K562 (cell line): ENCODE data around the gene CENPT. TPM values are rescaled to one million over a fixed set of nuclear protein-coding genes. Genes with fewer than 3 reads are reported as not detected.

Experiments used
- DPF2 ChIP-seq: fragments of 450-650 bp; IDR thresholded peaks from 2 replicates; pipeline ENCODE4 v1.6.1; 2016
- FOXM1 ChIP-seq, 2 experiments: fragments of 450-650 bp in 1 of 2; sonication (generic) in 1 of 2; formaldehyde crosslinking in 1 of 2; IDR thresholded peaks; 2 replicates each; pipeline versions ENCODE4 v1.6.1 to v1.9.0; 2017 to 2022; ENCODE audit warnings: low read depth in 2 of 2, mild to moderate bottlenecking in 2 of 2, missing genetic modification reagents in 1 of 2, moderate library complexity in 1 of 2
- HDAC6 ChIP-seq: IDR thresholded peaks from 2 replicates; pipeline ENCODE4 v1.6.1; 2012; ENCODE audit warnings: low read depth, mild to moderate bottlenecking, control low read depth, inconsistent platforms, low read length, moderate library complexity
- KDM1A ChIP-seq, 2 experiments: fragments of 450-650 bp; IDR thresholded peaks; 2 replicates each; pipeline ENCODE4 v1.6.1; 2016; ENCODE audit warnings: mild to moderate bottlenecking in 2 of 2
- RBM25 ChIP-seq: fragments of 200-400 bp; formaldehyde crosslinking; IDR thresholded peaks from 2 replicates; pipeline ENCODE4 v1.6.1; 2018; ENCODE audit warnings: low read length, low read depth, moderate library complexity; ENCODE audit not compliant: severe bottlenecking
- SMC3 ChIP-seq: conservative IDR thresholded peaks from 2 replicates; pipeline ENCODE4 v1.6.1; 2011; ENCODE audit warnings: low read depth, low read length, improper control_type of control experiment; ENCODE audit not compliant: insufficient read depth
- TBP ChIP-seq: optimal IDR thresholded peaks from 2 replicates; pipeline ENCODE3; 2011; ENCODE audit warnings: low read depth, low read length, improper control_type of control experiment
- ZNF146 ChIP-seq: IDR thresholded peaks from one replicate; pipeline ENCODE4 v1.6.1; 2018; ENCODE audit warnings: missing compliant biosample characterization; ENCODE audit not compliant: unreplicated experiment
- polyA plus RNA-seq, 8 experiments: library from polyadenylated mRNA; depleted of rRNA in 4 of 8; stranded (reverse) in 5 of 8; unstranded in 3 of 8; fragments of >200 nt; fragmentation: Nextera tagmentation in 2 of 8; fragmentation: Illumina TruSeq in 1 of 8; extraction: Ambion mirVana in 2 of 8; extraction: Trizol in 1 of 8; gene quantifications; 2 replicates each; pipeline versions ENCODE4 v1.2.1 to v1.2.3, GENCODE V29; 2011 to 2014; ENCODE audit warnings: inconsistent platforms in 1 of 8, missing spikeins in 1 of 8
- total RNA-seq, 7 experiments: library from RNA; depleted of rRNA in 6 of 7; stranded (reverse); fragments of >200 nt in 6 of 7; fragmentation: Illumina TruSeq in 2 of 7; extraction: Trizol in 2 of 7; gene quantifications; 2 replicates each; pipeline versions ENCODE4 v1.2.1 to v1.2.3, GENCODE V29; 2011 to 2021; ENCODE audit warnings: low replicate concordance in 1 of 7
- TF ChIP-seq, protein P1 (sequence below): fragments of 450-650 bp; IDR thresholded peaks from 2 replicates; pipeline ENCODE4 v1.6.1; 2016; ENCODE audit warnings: mild to moderate bottlenecking
- TF ChIP-seq, protein P2 (sequence below): fragments of 450-650 bp; IDR thresholded peaks from 2 replicates; pipeline ENCODE4 v1.7.1; 2018; ENCODE audit warnings: mild to moderate bottlenecking, low read depth; ENCODE audit not compliant: partially characterized antibody
- TF ChIP-seq, protein P3 (sequence below): fragments of 450-650 bp; formaldehyde crosslinking; IDR thresholded peaks from 2 replicates; pipeline ENCODE4 v1.4.0; 2020; ENCODE audit warnings: mild to moderate bottlenecking, mixed read lengths
- TF ChIP-seq, protein P4 (sequence below): fragments of 450-650 bp; IDR thresholded peaks from 2 replicates; pipeline ENCODE4 v1.6.1; 2016; ENCODE audit warnings: antibody characterized with exemption

The CENPT gene
- total and polyA plus RNA-seq, 9 of the 15 experiments (the other 6 are each of a cell fraction or from before 2014, with no cell fraction given): 3.6 to 94.2 (median 44.1) TPM

DNA sequence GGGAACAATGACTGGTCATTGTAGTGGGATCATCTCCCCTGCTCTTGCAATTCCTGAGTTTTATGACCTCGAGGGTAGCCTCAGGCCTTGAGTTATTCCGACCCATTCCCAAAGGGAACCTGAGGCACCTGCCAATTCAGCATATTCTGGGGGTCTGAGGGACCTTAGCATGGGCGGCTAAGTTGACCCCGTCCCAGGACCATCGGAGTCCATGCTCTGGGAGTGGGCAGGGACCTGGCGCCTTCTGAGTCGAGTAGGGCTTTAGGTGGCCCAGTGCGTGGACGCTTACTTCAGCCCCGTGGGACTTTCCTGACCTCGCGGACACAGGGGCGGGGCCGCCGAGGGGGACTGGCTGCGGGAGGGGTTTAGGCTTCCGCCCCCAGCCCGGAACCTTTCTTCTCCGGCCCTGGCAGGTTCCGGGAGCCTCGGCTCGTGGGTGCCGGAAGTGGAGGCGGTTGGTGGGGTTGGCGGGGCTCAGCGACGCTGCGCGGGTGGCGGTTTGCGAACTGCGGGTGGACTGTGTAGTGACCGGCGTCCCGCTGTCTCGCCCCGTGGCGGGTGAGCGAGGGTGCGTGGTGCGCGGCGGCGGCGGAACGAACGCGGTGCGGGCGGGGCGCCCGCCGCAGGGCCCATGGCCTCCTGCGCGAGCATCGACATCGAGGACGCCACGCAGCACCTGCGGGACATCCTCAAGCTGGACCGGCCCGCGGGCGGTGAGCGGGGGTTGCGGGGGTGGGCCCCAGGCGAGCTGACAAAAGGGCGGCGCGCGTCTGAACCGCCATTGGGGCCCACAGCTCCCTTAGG, 25.3 kb upstream of the CENPT start, which contains the start of gene EDC4 (continued):
- TF ChIP-seq FOXM1 (IDR thresholded peaks at IDR 0.05; ENCODE audit: low read depth) (peak; percentile 10; the same call in 1 of the 2 replicates), FOXM1 (CRISPR knock-in tag; IDR thresholded peaks at IDR 0.05; ENCODE audit: low read depth) (no peak), RBM25 (no peak), SMC3 (0 out of 2 replicates have a peak, but pooled peaks have one; percentile 41), KDM1A (IDR thresholded peaks at IDR 0.05) (no peak), DPF2 (no peak), HDAC6 (no peak), TBP (peak; percentile 77), ZNF146 (CRISPR knock-in tag) (no peak)
- TF ChIP-seq, protein P1, sequence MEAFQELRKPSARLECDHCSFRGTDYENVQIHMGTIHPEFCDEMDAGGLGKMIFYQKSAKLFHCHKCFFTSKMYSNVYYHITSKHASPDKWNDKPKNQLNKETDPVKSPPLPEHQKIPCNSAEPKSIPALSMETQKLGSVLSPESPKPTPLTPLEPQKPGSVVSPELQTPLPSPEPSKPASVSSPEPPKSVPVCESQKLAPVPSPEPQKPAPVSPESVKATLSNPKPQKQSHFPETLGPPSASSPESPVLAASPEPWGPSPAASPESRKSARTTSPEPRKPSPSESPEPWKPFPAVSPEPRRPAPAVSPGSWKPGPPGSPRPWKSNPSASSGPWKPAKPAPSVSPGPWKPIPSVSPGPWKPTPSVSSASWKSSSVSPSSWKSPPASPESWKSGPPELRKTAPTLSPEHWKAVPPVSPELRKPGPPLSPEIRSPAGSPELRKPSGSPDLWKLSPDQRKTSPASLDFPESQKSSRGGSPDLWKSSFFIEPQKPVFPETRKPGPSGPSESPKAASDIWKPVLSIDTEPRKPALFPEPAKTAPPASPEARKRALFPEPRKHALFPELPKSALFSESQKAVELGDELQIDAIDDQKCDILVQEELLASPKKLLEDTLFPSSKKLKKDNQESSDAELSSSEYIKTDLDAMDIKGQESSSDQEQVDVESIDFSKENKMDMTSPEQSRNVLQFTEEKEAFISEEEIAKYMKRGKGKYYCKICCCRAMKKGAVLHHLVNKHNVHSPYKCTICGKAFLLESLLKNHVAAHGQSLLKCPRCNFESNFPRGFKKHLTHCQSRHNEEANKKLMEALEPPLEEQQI: no peak
- TF ChIP-seq, protein P2, sequence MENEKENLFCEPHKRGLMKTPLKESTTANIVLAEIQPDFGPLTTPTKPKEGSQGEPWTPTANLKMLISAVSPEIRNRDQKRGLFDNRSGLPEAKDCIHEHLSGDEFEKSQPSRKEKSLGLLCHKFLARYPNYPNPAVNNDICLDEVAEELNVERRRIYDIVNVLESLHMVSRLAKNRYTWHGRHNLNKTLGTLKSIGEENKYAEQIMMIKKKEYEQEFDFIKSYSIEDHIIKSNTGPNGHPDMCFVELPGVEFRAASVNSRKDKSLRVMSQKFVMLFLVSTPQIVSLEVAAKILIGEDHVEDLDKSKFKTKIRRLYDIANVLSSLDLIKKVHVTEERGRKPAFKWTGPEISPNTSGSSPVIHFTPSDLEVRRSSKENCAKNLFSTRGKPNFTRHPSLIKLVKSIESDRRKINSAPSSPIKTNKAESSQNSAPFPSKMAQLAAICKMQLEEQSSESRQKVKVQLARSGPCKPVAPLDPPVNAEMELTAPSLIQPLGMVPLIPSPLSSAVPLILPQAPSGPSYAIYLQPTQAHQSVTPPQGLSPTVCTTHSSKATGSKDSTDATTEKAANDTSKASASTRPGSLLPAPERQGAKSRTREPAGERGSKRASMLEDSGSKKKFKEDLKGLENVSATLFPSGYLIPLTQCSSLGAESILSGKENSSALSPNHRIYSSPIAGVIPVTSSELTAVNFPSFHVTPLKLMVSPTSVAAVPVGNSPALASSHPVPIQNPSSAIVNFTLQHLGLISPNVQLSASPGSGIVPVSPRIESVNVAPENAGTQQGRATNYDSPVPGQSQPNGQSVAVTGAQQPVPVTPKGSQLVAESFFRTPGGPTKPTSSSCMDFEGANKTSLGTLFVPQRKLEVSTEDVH: peak; percentile 90
- TF ChIP-seq, protein P3, sequence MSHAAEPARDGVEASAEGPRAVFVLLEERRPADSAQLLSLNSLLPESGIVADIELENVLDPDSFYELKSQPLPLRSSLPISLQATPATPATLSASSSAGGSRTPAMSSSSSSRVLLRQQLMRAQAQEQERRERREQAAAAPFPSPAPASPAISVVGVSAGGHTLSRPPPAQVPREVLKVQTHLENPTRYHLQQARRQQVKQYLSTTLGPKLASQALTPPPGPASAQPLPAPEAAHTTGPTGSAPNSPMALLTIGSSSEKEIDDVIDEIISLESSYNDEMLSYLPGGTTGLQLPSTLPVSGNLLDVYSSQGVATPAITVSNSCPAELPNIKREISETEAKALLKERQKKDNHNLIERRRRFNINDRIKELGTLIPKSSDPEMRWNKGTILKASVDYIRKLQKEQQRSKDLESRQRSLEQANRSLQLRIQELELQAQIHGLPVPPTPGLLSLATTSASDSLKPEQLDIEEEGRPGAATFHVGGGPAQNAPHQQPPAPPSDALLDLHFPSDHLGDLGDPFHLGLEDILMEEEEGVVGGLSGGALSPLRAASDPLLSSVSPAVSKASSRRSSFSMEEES (CRISPR knock-in tag): no peak
- TF ChIP-seq, protein P4, sequence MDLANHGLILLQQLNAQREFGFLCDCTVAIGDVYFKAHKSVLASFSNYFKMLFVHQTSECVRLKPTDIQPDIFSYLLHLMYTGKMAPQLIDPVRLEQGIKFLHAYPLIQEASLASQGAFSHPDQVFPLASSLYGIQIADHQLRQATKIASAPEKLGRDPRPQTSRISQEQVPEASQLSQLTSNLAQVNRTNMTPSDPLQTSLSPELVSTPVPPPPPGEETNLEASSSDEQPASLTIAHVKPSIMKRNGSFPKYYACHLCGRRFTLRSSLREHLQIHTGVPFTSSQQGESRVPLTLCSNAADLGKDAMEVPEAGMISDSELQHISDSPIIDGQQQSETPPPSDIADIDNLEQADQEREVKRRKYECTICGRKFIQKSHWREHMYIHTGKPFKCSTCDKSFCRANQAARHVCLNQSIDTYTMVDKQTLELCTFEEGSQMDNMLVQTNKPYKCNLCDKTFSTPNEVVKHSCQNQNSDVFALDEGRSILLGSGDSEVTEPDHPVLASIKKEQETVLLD: peak; percentile 64; the same call in 1 of the 2 replicates
